HCT116 (cell line): Measurements from ENCODE around the gene RPL10. TPM values are rescaled to one million over a fixed set of nuclear protein-coding genes. Genes with fewer than 3 reads are reported as not detected.

Experiments
- ATAC-seq: fragments of 200-7000 bp; cut with Tn5 transposase; 2 replicates; pipeline ENCODE4 v1.9.1; 2020; ENCODE audit warnings: mild to moderate bottlenecking, moderate library complexity
- BruUV-seq: library from RNA; stranded (reverse); fragments of 400-500 nt; replicated peaks from 2 replicates; lab custom pipeline; 2021; lab: Mats Ljungman, UMichigan
- CTCF ChIA-PET: fragments of 300-600 bp; sonication (Branson Sonifier 250); formaldehyde crosslinking; loops from one replicate; lab custom pipeline; 2021; ENCODE audit warnings: antibody characterized with exemption; lab: Charles Lee
- POLR2A ChIA-PET: fragments of 300-600, 350-600 bp; sonication (Branson Sonifier 250); formaldehyde crosslinking; loops from one replicate; lab custom pipeline; 2021; ENCODE audit warnings: antibody characterized with exemption; lab: Charles Lee
- RAD21 ChIA-PET, 2 experiments: fragments of 300-600 bp; sonication (Branson Sonifier 250); formaldehyde crosslinking; loops; one replicate each; lab custom pipeline; 2023; ENCODE audit warnings: low total read pairs in 2 of 2; ENCODE audit not compliant: uncharacterized antibody in 2 of 2, unreplicated experiment in 2 of 2, low non-redundant PET in 1 of 2; lab: Charles Lee
- DNase-seq: peaks from one replicate; pipeline ENCODE4 v3.0.0-alpha.2; 2010; ENCODE audit warnings: low read depth, low spot score
- H2AFZ ChIP-seq: fragments of 200-600 bp; shearing (Covaris generic), sonication (generic); 2 replicates; pipeline ENCODE4 v1.6.1; 2017; ENCODE audit warnings: low read depth, mixed run types, mixed read lengths, antibody characterized with exemption, low read length; ENCODE audit not compliant: poor library complexity, severe bottlenecking
- H3K27ac ChIP-seq: 2 replicates; pipeline ENCODE4 v1.5.1; 2012; ENCODE audit warnings: low read depth, low read length
- H3K27me3 ChIP-seq: fragments of 200-600 bp; sonication (generic); 2 replicates; pipeline ENCODE4 v1.6.1; 2016; ENCODE audit warnings: mixed run types, low read length, mixed read lengths; ENCODE audit not compliant: insufficient read depth
- H3K36me3 ChIP-seq, 2 experiments: fragments of 200-500 bp in 1 of 2; fragments of 200-600 bp in 1 of 2; sonication (Bioruptor generic) in 1 of 2; sonication (generic) in 1 of 2; 2 replicates each; pipeline versions ENCODE4 v1.5.1 to v1.6.1; 2014 to 2016; ENCODE audit warnings: low read length in 2 of 2, inconsistent platforms in 1 of 2, mixed read lengths in 1 of 2, mixed run types in 1 of 2; ENCODE audit not compliant: insufficient read depth in 2 of 2, control insufficient read depth in 1 of 2
- H3K4me1 ChIP-seq, 2 experiments: fragments of 200-600 bp in 1 of 2; sonication (generic) in 1 of 2; 2 replicates each; pipeline versions ENCODE4 v1.5.1 to v1.6.1; 2012 to 2017; ENCODE audit warnings: low read length in 2 of 2, inconsistent platforms in 1 of 2, mild to moderate bottlenecking in 1 of 2, mixed read lengths in 1 of 2, mixed run types in 1 of 2, moderate library complexity in 1 of 2; ENCODE audit not compliant: insufficient read depth in 2 of 2, control insufficient read depth in 1 of 2
- H3K4me2 ChIP-seq: fragments of 200-600 bp; sonication (generic); 2 replicates; pipeline ENCODE4 v1.6.1; 2017; ENCODE audit warnings: mixed run types, low read length, mixed read lengths
- H3K4me3 ChIP-seq, 2 experiments: fragments of 200-600 bp in 1 of 2; sonication (generic) in 1 of 2; replicated peaks in 1 of 2; 2 replicates each; pipeline ENCODE4 v1.5.1; 2011 to 2016; ENCODE audit warnings: low read length in 2 of 2, control low read depth in 1 of 2, low read depth in 1 of 2, mild to moderate bottlenecking in 1 of 2, mixed read lengths in 1 of 2, mixed run types in 1 of 2
- H3K79me2 ChIP-seq: fragments of 200-600 bp; sonication (generic); 2 replicates; pipeline ENCODE4 v1.6.1; 2017; ENCODE audit warnings: mild to moderate bottlenecking, mixed run types, low read length, moderate library complexity, mixed read lengths; ENCODE audit not compliant: insufficient read depth
- H3K9ac ChIP-seq: fragments of 200-600 bp; sonication (generic); 2 replicates; pipeline ENCODE4 v1.6.1; 2016; ENCODE audit warnings: low read length, mixed read lengths
- H3K9me2 ChIP-seq: fragments of 200-600 bp; sonication (generic), shearing (Covaris generic); 2 replicates; pipeline ENCODE4 v1.6.1; 2017; ENCODE audit warnings: mixed run types, mild to moderate bottlenecking, moderate library complexity; ENCODE audit not compliant: insufficient read depth
- H3K9me3 ChIP-seq, 2 experiments: fragments of 200-500 bp in 1 of 2; fragments of 200-600 bp in 1 of 2; sonication (Bioruptor generic) in 1 of 2; sonication (generic) in 1 of 2; 2 replicates each; pipeline ENCODE4 v1.6.1; 2014 to 2017; ENCODE audit warnings: low read length in 2 of 2, mixed read lengths in 2 of 2, inconsistent platforms in 1 of 2, low read depth in 1 of 2, mild to moderate bottlenecking in 1 of 2, mixed run types in 1 of 2, moderate library complexity in 1 of 2; ENCODE audit not compliant: control insufficient read depth in 1 of 2, insufficient read depth in 1 of 2
- H4K20me1 ChIP-seq: fragments of 200-600 bp; sonication (generic), shearing (Covaris generic); 2 replicates; pipeline ENCODE4 v1.6.1; 2017; ENCODE audit warnings: mixed run types, mild to moderate bottlenecking, moderate library complexity; ENCODE audit not compliant: insufficient read depth
- CEBPB ChIP-seq: IDR thresholded peaks from 2 replicates; pipeline ENCODE4 v1.6.1; 2012; ENCODE audit warnings: low read depth
- EZH2 ChIP-seq: fragments of 200-600 bp; sonication (generic); IDR thresholded peaks from 2 replicates; pipeline ENCODE4 v1.6.1; 2017; ENCODE audit warnings: antibody characterized with exemption, mixed run types
- FOSL1 ChIP-seq: IDR thresholded peaks from 2 replicates; pipeline ENCODE4 v1.6.1; 2012; ENCODE audit warnings: low read depth
- intact Hi-C: fragments of 100-400 bp; cut with micrococcal nuclease; formaldehyde crosslinking; loops from 2 replicates; pipeline ENCODE4 v1.10.0; 2022
- total RNA-seq: library from RNA; stranded (reverse); gene quantifications from one replicate; pipeline ENCODE4 v1.2.1, GENCODE V29; 2021; ENCODE audit not compliant: unreplicated experiment
- TF ChIP-seq, protein P1 (sequence below): IDR thresholded peaks from 2 replicates; pipeline ENCODE4 v1.6.1; 2012; ENCODE audit warnings: low read depth
- TF ChIP-seq, protein P2 (sequence below): IDR thresholded peaks from 2 replicates; pipeline ENCODE4 v1.6.1; 2012

Gene RPL10
- total RNA-seq, 1 experiment from 2014 or later: 3,069 TPM

DNA sequence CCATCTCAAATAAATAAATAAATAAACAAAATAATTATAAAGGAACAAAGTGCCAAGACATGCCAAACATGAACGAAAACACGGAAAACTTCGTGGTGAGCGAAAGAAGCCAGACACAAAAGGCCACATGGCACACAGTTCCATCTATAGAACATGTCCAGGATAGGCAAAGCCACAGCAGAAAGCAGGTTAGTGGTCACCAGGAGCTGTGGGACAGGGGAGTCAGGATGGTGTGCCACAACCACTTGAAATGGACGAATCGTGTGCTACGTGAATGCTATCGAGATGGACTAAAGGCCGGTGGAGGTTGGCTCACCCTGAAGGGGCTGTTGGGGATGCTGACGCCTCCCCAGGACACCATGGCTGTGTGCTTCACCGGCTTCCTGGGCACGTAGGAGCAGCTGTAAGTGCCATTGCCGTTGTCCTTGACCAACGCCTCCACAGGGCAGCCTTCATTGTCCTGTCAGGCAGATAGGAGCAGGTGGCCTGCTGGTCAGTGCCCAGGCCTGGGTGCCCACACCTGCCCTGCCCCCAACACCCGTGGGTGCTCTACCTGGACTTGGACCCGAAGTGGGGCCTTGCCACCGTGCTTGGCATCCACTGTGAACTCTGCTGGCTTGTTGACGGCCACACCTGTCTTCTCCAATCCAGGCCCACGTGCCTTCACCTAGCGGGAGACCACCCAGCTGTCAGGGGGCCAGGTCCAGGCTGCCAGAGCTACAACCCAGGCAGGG lies 34.3 kb upstream of the RPL10 start:
- no peak for ATAC-seq
- Histone ChIP-seq H3K4me1 (peaks cover 4 to 11% of the 10 kb centered on the region in 2 experiments), H3K79me2 (peaks cover 75% of the 10 kb centered on the region), H3K36me3 (peaks cover 9 to 47% of the 10 kb centered on the region in 2 experiments; a peak in 3 of 4 replicates), H3K9me2 (no peaks in the 10 kb centered on the region), H3K27me3 (no peaks in the 10 kb centered on the region), H3K4me2 (no peak overlapping the region), H3K9me3 (no peaks in the 10 kb centered on the region), H3K4me3 (no peak overlapping the region), H4K20me1 (0 out of 2 replicates have a peak, but pooled peaks cover 2% of the 10 kb centered on the region), H3K9ac (no peak overlapping the region), H3K27ac (no peak overlapping the region), H2AFZ (no peak overlapping the region)
- intact Hi-C loops: no loop called here
- no TSS peak for BruUV-seq
- no peak for TF ChIP-seq FOSL1
- no peak for TF ChIP-seq CEBPB
- TF ChIP-seq, protein P1, sequence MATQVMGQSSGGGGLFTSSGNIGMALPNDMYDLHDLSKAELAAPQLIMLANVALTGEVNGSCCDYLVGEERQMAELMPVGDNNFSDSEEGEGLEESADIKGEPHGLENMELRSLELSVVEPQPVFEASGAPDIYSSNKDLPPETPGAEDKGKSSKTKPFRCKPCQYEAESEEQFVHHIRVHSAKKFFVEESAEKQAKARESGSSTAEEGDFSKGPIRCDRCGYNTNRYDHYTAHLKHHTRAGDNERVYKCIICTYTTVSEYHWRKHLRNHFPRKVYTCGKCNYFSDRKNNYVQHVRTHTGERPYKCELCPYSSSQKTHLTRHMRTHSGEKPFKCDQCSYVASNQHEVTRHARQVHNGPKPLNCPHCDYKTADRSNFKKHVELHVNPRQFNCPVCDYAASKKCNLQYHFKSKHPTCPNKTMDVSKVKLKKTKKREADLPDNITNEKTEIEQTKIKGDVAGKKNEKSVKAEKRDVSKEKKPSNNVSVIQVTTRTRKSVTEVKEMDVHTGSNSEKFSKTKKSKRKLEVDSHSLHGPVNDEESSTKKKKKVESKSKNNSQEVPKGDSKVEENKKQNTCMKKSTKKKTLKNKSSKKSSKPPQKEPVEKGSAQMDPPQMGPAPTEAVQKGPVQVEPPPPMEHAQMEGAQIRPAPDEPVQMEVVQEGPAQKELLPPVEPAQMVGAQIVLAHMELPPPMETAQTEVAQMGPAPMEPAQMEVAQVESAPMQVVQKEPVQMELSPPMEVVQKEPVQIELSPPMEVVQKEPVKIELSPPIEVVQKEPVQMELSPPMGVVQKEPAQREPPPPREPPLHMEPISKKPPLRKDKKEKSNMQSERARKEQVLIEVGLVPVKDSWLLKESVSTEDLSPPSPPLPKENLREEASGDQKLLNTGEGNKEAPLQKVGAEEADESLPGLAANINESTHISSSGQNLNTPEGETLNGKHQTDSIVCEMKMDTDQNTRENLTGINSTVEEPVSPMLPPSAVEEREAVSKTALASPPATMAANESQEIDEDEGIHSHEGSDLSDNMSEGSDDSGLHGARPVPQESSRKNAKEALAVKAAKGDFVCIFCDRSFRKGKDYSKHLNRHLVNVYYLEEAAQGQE: no peak
- TF ChIP-seq EZH2: no peak
- TF ChIP-seq, protein P2, sequence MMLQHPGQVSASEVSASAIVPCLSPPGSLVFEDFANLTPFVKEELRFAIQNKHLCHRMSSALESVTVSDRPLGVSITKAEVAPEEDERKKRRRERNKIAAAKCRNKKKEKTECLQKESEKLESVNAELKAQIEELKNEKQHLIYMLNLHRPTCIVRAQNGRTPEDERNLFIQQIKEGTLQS: no peak
- no peak for DNase-seq
- CTCF ChIA-PET: no interaction called here
- POLR2A ChIA-PET: no interaction called here
- RAD21 ChIA-PET: no interaction called here
